ENCODE data around the gene OTUB1. TPM values are rescaled to one million over a fixed set of nuclear protein-coding genes. Genes with fewer than 3 reads are reported as not detected.

The OTUB1 gene
- polyA plus RNA-seq, 3 donors from 2014 or later = 143 to 204 (median 164) TPM

GRCh38 chr11:63993100-63993499 lies 6.9 kb downstream of the OTUB1 start:
- Mint-ChIP-seq H3K36me3 (peaks cover 9 to 40% (median 19%) of the 10 kb centered on the region in 3 donors), H3K27me3 (ENCODE audit: low read depth in 3 of 3) (peaks cover 3 to 5% (median 4%) of the 10 kb centered on the region in 3 donors), H3K9me3 (no peaks in the 10 kb centered on the region), H3K4me1 (peaks cover 15 to 24% of the 10 kb centered on the region in 2 donors), H3K27ac (peak overlapping the region in 1 of 6 donors; percentile 72), H3K4me3 (peak overlapping the region in 1 of 5 donors; percentile 4)
- no peak for DNase-seq

- no peak for DNase-seq
- H3K27ac Mint-ChIP-seq = no peak overlapping the region
- H3K4me3 Mint-ChIP-seq = no peak overlapping the region
- peaks cover 9 to 35% (median 19%) of the 10 kb centered on the region in 3 donors for H3K36me3 Mint-ChIP-seq
- no peaks in the 10 kb centered on the region for H3K9me3 Mint-ChIP-seq
- H3K27me3 Mint-ChIP-seq (ENCODE audit: low read depth in 3 of 3) = peaks cover 4 to 7% (median 6%) of the 10 kb centered on the region in 3 donors
- peaks cover 14 to 17% of the 10 kb centered on the region in 2 donors for H3K4me1 Mint-ChIP-seq
Measured at GRCh38 chr11:63993993-63994392, 7.8 kb downstream of the OTUB1 start.

GRCh38 chr11:63996512-63996911 lies 10.3 kb downstream of the OTUB1 start:
- Mint-ChIP-seq H3K27me3 (ENCODE audit: low read depth in 3 of 3) (peaks cover 4 to 7% (median 4%) of the 10 kb centered on the region in 3 donors), H3K36me3 (peaks cover 6 to 23% (median 16%) of the 10 kb centered on the region in 3 donors), H3K27ac (no peak overlapping the region), H3K4me3 (no peak overlapping the region), H3K4me1 (peaks cover 14 to 17% of the 10 kb centered on the region in 2 donors), H3K9me3 (no peaks in the 10 kb centered on the region)
- no peak for DNase-seq

- Mint-ChIP-seq H3K4me1 (peaks cover 7 to 18% of the 10 kb centered on the region in 2 donors), H3K27me3 (ENCODE audit: low read depth in 3 of 3) (peaks cover 4 to 7% (median 4%) of the 10 kb centered on the region in 3 donors), H3K4me3 (no peak overlapping the region), H3K9me3 (no peaks in the 10 kb centered on the region), H3K36me3 (peaks cover 6 to 23% (median 16%) of the 10 kb centered on the region in 3 donors), H3K27ac (no peak overlapping the region)
- no peak for DNase-seq
Measured at GRCh38 chr11:63997104-63997700, 11.0 kb downstream of the OTUB1 start.

GRCh38 chr11:63997801-63998337 lies 11.6 kb downstream of the OTUB1 start:
- Mint-ChIP-seq H3K4me3 (no peak overlapping the region), H3K27me3 (ENCODE audit: low read depth in 3 of 3) (peaks cover 3 to 8% (median 4%) of the 10 kb centered on the region in 3 donors), H3K27ac (no peak overlapping the region), H3K36me3 (peaks cover 6 to 23% (median 15%) of the 10 kb centered on the region in 3 donors), H3K9me3 (no peaks in the 10 kb centered on the region), H3K4me1 (peaks cover 5 to 18% of the 10 kb centered on the region in 2 donors)
- DNase-seq = no peak

- Mint-ChIP-seq H3K27ac (no peak overlapping the region), H3K4me3 (peak overlapping the region in 3 of 5 donors; percentile 38 to 54 (median 49)), H3K27me3 (ENCODE audit: low read depth in 3 of 3) (peaks cover 3 to 12% (median 4%) of the 10 kb centered on the region in 3 donors), H3K36me3 (peaks cover 3 to 19% (median 12%) of the 10 kb centered on the region in 3 donors), H3K9me3 (no peaks in the 10 kb centered on the region), H3K4me1 (peaks cover 0 to 15% of the 10 kb centered on the region in 2 donors)
- DNase-seq = no peak
Measured at GRCh38 chr11:63998558-63999348, 12.5 kb downstream of the OTUB1 start.

GRCh38 chr11:63999349-64000025 lies 13.2 kb downstream of the OTUB1 start:
- Mint-ChIP-seq H3K9me3 (no peaks in the 10 kb centered on the region), H3K27me3 (ENCODE audit: low read depth in 3 of 3) (peaks cover 3 to 12% (median 4%) of the 10 kb centered on the region in 3 donors), H3K4me3 (peak overlapping the region in 3 of 5 donors; percentile 35 to 62 (median 55)), H3K4me1 (peaks cover 0 to 14% of the 10 kb centered on the region in 2 donors), H3K27ac (no peak overlapping the region), H3K36me3 (peaks cover 3 to 17% (median 11%) of the 10 kb centered on the region in 3 donors)
- DNase-seq = peak; percentile 24 to 45 (median 37)

- H3K4me1 Mint-ChIP-seq = peaks cover 0 to 14% of the 10 kb centered on the region in 2 donors
- DNase-seq = peak; percentile 62 to 73 (median 72)
- H3K9me3 Mint-ChIP-seq = no peaks in the 10 kb centered on the region
- H3K4me3 Mint-ChIP-seq = peak overlapping the region in 4 of 5 donors; percentile 27 to 62 (median 45)
- H3K27ac Mint-ChIP-seq = no peak overlapping the region
- peaks cover 0 to 11% (median 6%) of the 10 kb centered on the region in 3 donors for H3K36me3 Mint-ChIP-seq
- peaks cover 2 to 12% (median 3%) of the 10 kb centered on the region in 3 donors for H3K27me3 Mint-ChIP-seq (ENCODE audit: low read depth in 3 of 3)
Measured at GRCh38 chr11:64000026-64000739, 13.9 kb downstream of the OTUB1 start.

GRCh38 chr11:64000740-64001483 lies 14.7 kb downstream of the OTUB1 start:
- peak overlapping the region in 1 of 6 donors; percentile 81 for H3K27ac Mint-ChIP-seq
- no peaks in the 10 kb centered on the region for H3K9me3 Mint-ChIP-seq
- peaks cover 0 to 14% of the 10 kb centered on the region in 2 donors for H3K4me1 Mint-ChIP-seq
- H3K27me3 Mint-ChIP-seq (ENCODE audit: low read depth in 3 of 3) = peaks cover 2 to 14% (median 3%) of the 10 kb centered on the region in 3 donors
- no peak for DNase-seq
- H3K4me3 Mint-ChIP-seq = peak overlapping the region; percentile 29 to 76 (median 57)
- peaks cover 0 to 11% (median 6%) of the 10 kb centered on the region in 3 donors for H3K36me3 Mint-ChIP-seq

- Mint-ChIP-seq H3K4me3 (peak overlapping the region; percentile 2 to 76 (median 57)), H3K9me3 (no peaks in the 10 kb centered on the region), H3K36me3 (peaks cover 0 to 10% (median 6%) of the 10 kb centered on the region in 3 donors), H3K4me1 (peaks cover 0 to 14% of the 10 kb centered on the region in 2 donors), H3K27me3 (ENCODE audit: low read depth in 3 of 3) (peaks cover 4 to 16% (median 6%) of the 10 kb centered on the region in 3 donors), H3K27ac (peak overlapping the region in 1 of 6 donors; percentile 81)
- DNase-seq = no peak
Measured at GRCh38 chr11:64001484-64002420, 15.5 kb downstream of the OTUB1 start.

GRCh38 chr11:64003807-64004589 lies 17.8 kb downstream of the OTUB1 start:
- H3K27me3 Mint-ChIP-seq (ENCODE audit: low read depth in 3 of 3) = peaks cover 4 to 23% (median 7%) of the 10 kb centered on the region in 3 donors
- no peaks in the 10 kb centered on the region for H3K9me3 Mint-ChIP-seq
- H3K27ac Mint-ChIP-seq = no peak overlapping the region
- no peak overlapping the region for H3K4me3 Mint-ChIP-seq
- DNase-seq = no peak
- no peaks in the 10 kb centered on the region for H3K36me3 Mint-ChIP-seq
- peaks cover 7 to 22% of the 10 kb centered on the region in 2 donors for H3K4me1 Mint-ChIP-seq
